NB4 (cell line): ENCODE data around the gene FRMPD1.

ENCODE experiments used
- CTCF ChIP-seq: IDR thresholded peaks from one replicate; pipeline ENCODE4 v1.5.1; 2012; ENCODE audit warnings: low read depth, low read length
- MAX ChIP-seq: IDR thresholded peaks from 2 replicates; pipeline ENCODE4 v1.6.1; 2011; ENCODE audit warnings: low read depth, low read length
- POLR2A ChIP-seq: IDR thresholded peaks from 2 replicates; pipeline ENCODE4 v1.6.1; 2011; ENCODE audit warnings: mild to moderate bottlenecking; ENCODE audit not compliant: insufficient read length; ENCODE audit errors: extremely low read depth

GRCh38 chr9:37700131-37700530, 49.4 kb downstream of the FRMPD1 start:
- TF ChIP-seq CTCF (no peak), POLR2A (no peak), MAX (no peak)
